ENCODE data around the gene FAM83D.

GRCh38 chr20:38995536-38996044 lies 69.4 kb downstream of the FAM83D start:
- TF ChIP-seq, protein P1, sequence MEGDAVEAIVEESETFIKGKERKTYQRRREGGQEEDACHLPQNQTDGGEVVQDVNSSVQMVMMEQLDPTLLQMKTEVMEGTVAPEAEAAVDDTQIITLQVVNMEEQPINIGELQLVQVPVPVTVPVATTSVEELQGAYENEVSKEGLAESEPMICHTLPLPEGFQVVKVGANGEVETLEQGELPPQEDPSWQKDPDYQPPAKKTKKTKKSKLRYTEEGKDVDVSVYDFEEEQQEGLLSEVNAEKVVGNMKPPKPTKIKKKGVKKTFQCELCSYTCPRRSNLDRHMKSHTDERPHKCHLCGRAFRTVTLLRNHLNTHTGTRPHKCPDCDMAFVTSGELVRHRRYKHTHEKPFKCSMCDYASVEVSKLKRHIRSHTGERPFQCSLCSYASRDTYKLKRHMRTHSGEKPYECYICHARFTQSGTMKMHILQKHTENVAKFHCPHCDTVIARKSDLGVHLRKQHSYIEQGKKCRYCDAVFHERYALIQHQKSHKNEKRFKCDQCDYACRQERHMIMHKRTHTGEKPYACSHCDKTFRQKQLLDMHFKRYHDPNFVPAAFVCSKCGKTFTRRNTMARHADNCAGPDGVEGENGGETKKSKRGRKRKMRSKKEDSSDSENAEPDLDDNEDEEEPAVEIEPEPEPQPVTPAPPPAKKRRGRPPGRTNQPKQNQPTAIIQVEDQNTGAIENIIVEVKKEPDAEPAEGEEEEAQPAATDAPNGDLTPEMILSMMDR (conservative IDR thresholded peaks at IDR 0.05; ENCODE audit: low read depth, low read length) = no peak
- TF ChIP-seq RFX5 (IDR thresholded peaks at IDR 0.05; ENCODE audit: low read depth, low read length) (no peak), RAD21 (IDR thresholded peaks at IDR 0.05; ENCODE audit: low read length) (no peak), CEBPB (IDR thresholded peaks at IDR 0.05; ENCODE audit: low read depth, low read length) (no peak), BHLHE40 (IDR thresholded peaks at IDR 0.05; ENCODE audit: low read depth, low read length) (no peak), CHD1 (IDR thresholded peaks at IDR 0.05; ENCODE audit: low read depth, low read length) (no peak), FOS (IDR thresholded peaks at IDR 0.05; ENCODE audit: low read depth, low read length) (no peak), POLR2A (IDR thresholded peaks at IDR 0.05; ENCODE audit: low read depth, low read length) (no peak), ELK1 (IDR thresholded peaks at IDR 0.05; ENCODE audit: borderline replicate concordance, low read depth, low read length) (no peak), RCOR1 (IDR thresholded peaks at IDR 0.05; ENCODE audit: insufficient replicate concordance, low read length) (no peak), MXI1 (IDR thresholded peaks at IDR 0.05; ENCODE audit: borderline replicate concordance, low read depth, low read length) (no peak)

All from IMR-90 (cell line).